IMR-90 (cell line): Measurements from ENCODE around the gene ZDHHC8.

Experiments
- CEBPB ChIP-seq: IDR thresholded peaks from 2 replicates; pipeline ENCODE4 v1.6.1; 2012; ENCODE audit warnings: low read depth, low read length, improper control_type of control experiment
- CTCF ChIP-seq: conservative IDR thresholded peaks from 2 replicates; pipeline ENCODE4 v1.5.1; 2012; ENCODE audit warnings: mild to moderate bottlenecking, low read depth, low read length, improper control_type of control experiment
- FOS ChIP-seq: fragments of 150-350 bp; IDR thresholded peaks from 2 replicates; pipeline ENCODE4 v1.6.1; 2016; ENCODE audit warnings: low read depth, low read length
- MAFK ChIP-seq: IDR thresholded peaks from 2 replicates; pipeline ENCODE4 v1.6.1; 2012; ENCODE audit warnings: low read depth, low read length, improper control_type of control experiment
- POLR2A ChIP-seq: IDR thresholded peaks from 2 replicates; pipeline ENCODE4 v1.6.1; 2012; ENCODE audit warnings: mild to moderate bottlenecking, low read depth, low read length
- RCOR1 ChIP-seq: IDR thresholded peaks from 2 replicates; pipeline ENCODE4 v1.6.1; 2012; ENCODE audit warnings: mild to moderate bottlenecking, low read length, improper control_type of control experiment; ENCODE audit not compliant: insufficient replicate concordance

DNA sequence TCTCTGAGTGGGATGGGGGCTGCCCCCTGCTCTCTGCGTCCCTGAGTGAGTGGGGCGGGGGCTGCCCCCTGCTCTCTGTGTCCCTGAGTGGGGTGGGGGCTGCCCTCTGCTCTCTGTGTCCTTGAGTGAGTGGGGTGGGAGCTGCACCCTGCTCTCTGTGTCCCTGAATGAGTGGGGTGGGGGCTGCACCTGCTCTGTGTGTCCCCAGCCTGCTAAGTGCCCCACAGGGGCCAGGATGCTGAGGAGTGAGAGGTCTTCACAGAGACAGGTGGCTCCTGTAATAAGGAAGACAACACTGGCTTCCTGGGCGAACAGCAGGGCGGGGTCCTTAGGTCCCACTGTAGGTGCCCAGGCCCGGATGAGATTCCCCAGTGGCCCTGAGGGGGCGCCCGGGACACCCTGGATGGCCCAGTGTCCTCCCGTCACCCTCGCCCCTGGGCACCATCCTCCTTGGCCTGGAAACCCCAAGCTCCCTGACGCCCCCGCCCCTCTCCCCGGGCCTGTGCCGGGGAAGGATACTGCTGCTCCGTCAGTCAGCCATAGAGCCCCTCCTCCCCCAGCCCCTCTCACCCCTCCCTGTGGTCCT is 23.1 kb downstream of the ZDHHC8 start:
- TF ChIP-seq POLR2A (no peak), CTCF (no peak), RCOR1 (no peak), CEBPB (no peak), FOS (no peak), MAFK (no peak)
